ENCODE results near the gene FAM227B.
"Not testable (repeated sequence)": the region's sequence is repeated elsewhere in the genome, so short reads cannot be mapped to it uniquely, and the experiment has no call there.

FAM227B gene

GRCh38 chr15:49354439-49354838 is 266.2 kb downstream of the FAM227B start:
- not testable (repeated sequence) for DNase-seq

- DNase-seq = no peak
Measured at GRCh38 chr15:49343546-49343945, 277.1 kb downstream of the FAM227B start.

- no peak for DNase-seq
Measured at GRCh38 chr15:49339656-49340055, 281.0 kb downstream of the FAM227B start.

- DNase-seq = peak in 1 of 3 donors; percentile 27
Measured at GRCh38 chr15:49331951-49332350, 288.7 kb downstream of the FAM227B start.

- DNase-seq = no peak
Measured at GRCh38 chr15:49331442-49331841, 289.2 kb downstream of the FAM227B start.

GRCh38 chr15:49330166-49330565 is 290.5 kb downstream of the FAM227B start:
- no peak for DNase-seq

GRCh38 chr15:49328941-49329340 is 291.7 kb downstream of the FAM227B start:
- no peak for DNase-seq

- DNase-seq = no peak
Measured at GRCh38 chr15:49327927-49328326, 292.7 kb downstream of the FAM227B start.

- DNase-seq = no peak
Measured at GRCh38 chr15:49323207-49323606, 297.4 kb downstream of the FAM227B start.

GRCh38 chr15:49320351-49320750 is 300.3 kb downstream of the FAM227B start:
- DNase-seq = peak; percentile 80 to 95 (median 91)

GRCh38 chr15:49315391-49315823 is 305.2 kb downstream of the FAM227B start:
- no peak for DNase-seq

GRCh38 chr15:49314716-49315115 is 305.9 kb downstream of the FAM227B start:
- DNase-seq = no peak

- peak; percentile 63 to 77 (median 76) for DNase-seq
Measured at GRCh38 chr15:49313650-49314049, 307.0 kb downstream of the FAM227B start.

GRCh38 chr15:49309889-49310288 is 310.7 kb downstream of the FAM227B start:
- DNase-seq = no peak

GRCh38 chr15:49308686-49309085 is 311.9 kb downstream of the FAM227B start:
- no peak for DNase-seq

- peak; percentile 40 to 66 (median 61) for DNase-seq
Measured at GRCh38 chr15:49306551-49306950, 314.1 kb downstream of the FAM227B start.

GRCh38 chr15:49303003-49303402 is 317.6 kb downstream of the FAM227B start:
- no peak for DNase-seq

- DNase-seq = peak in 1 of 3 donors; percentile 28
Measured at GRCh38 chr15:49301562-49301961, 319.1 kb downstream of the FAM227B start.

GRCh38 chr15:49300856-49301255 is 319.8 kb downstream of the FAM227B start:
- no peak for DNase-seq

GRCh38 chr15:49297584-49297983 is 323.0 kb downstream of the FAM227B start:
- DNase-seq = no peak

GRCh38 chr15:49296258-49296657 is 324.4 kb downstream of the FAM227B start:
- DNase-seq = no peak

GRCh38 chr15:49293941-49294340 is 326.7 kb downstream of the FAM227B start:
- DNase-seq = no peak

GRCh38 chr15:49290191-49290590 is 330.4 kb downstream of the FAM227B start:
- DNase-seq = no peak

GRCh38 chr15:49288391-49288790 is 332.2 kb downstream of the FAM227B start:
- no peak for DNase-seq

- no peak for DNase-seq
Measured at GRCh38 chr15:49287481-49287880, 333.1 kb downstream of the FAM227B start.

All from suppressor macrophage treated with lipopolysaccharide for 1 hour (primary cell).